ACC112 (cell line): Measurements from ENCODE around the gene UBAP2.

Experiments used
- H2AFZ ChIP-seq: fragments of 200-600 bp; sonication (generic); one replicate; pipeline ENCODE4 v1.6.0; 2017; ENCODE audit warnings: antibody characterized with exemption, low read length; ENCODE audit not compliant: unreplicated experiment
- H3K27ac ChIP-seq: fragments of 200-600 bp; sonication (generic); 2 replicates; pipeline ENCODE4 v1.5.1; 2014; ENCODE audit warnings: low read depth, mild to moderate bottlenecking, antibody characterized with exemption, low read length, moderate library complexity
- H3K27me3 ChIP-seq: fragments of 200-600 bp; sonication (generic); 2 replicates; pipeline ENCODE4 v1.6.1; 2014; ENCODE audit warnings: mild to moderate bottlenecking, antibody characterized with exemption, low read length, moderate library complexity, mixed read lengths; ENCODE audit not compliant: insufficient read depth
- H3K36me3 ChIP-seq: fragments of 200-600 bp; sonication (generic); 2 replicates; pipeline ENCODE4 v1.6.1; 2016; ENCODE audit warnings: mild to moderate bottlenecking, antibody characterized with exemption, low read length, moderate library complexity, mixed read lengths; ENCODE audit not compliant: insufficient read depth
- H3K4me1 ChIP-seq: fragments of 200-600 bp; sonication (generic); one replicate; pipeline ENCODE4 v1.6.1; 2016; ENCODE audit warnings: low read length, mixed read lengths; ENCODE audit not compliant: insufficient read depth, unreplicated experiment, control insufficient read depth
- H3K4me3 ChIP-seq: fragments of 200-600 bp; sonication (generic); 2 replicates; pipeline ENCODE4 v1.5.1; 2014; ENCODE audit warnings: mild to moderate bottlenecking, low read depth, low read length
- H3K79me2 ChIP-seq: fragments of 200-600 bp; sonication (generic); one replicate; pipeline ENCODE4 v1.6.0; 2016; ENCODE audit warnings: low read length; ENCODE audit not compliant: control insufficient read depth, unreplicated experiment, insufficient read depth

UBAP2 gene

DNA sequence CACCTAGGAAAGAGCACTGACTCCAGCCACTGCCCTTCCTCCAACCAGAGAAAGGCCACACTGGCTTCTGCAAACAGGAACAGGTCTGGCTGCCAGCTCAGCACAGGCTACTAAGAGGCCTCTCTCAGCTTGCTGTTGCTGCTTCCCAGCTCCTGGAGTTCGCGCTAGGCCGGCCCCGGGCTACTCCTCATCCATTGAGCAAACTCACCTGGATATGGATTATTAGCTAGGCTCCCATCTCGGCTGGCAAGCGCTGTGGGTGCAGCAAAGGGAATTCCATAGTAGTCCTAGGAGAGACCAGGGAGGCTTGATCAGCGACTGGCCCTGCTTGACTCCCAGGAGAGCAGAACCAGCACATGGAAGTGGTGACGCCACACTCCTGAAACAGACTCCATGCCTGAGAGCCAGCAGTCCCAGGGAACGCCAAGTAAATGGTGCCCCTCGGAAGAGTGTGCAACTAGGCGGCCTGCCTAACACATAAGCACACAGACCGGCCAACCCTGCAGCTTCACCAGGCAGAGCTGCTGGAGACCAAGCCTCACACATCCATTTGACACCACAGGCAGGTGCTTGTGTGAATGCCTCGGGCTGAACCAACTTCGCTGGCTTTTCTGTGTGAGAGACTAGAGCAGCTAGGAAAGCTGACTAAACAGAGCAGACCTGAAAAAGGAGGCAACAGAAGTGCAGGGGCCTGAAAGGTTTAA, 124.5 kb downstream of the UBAP2 start:
- H3K36me3 ChIP-seq: peaks cover 15% of the 10 kb centered on the region; the same call in 1 of the 2 replicates

DNA sequence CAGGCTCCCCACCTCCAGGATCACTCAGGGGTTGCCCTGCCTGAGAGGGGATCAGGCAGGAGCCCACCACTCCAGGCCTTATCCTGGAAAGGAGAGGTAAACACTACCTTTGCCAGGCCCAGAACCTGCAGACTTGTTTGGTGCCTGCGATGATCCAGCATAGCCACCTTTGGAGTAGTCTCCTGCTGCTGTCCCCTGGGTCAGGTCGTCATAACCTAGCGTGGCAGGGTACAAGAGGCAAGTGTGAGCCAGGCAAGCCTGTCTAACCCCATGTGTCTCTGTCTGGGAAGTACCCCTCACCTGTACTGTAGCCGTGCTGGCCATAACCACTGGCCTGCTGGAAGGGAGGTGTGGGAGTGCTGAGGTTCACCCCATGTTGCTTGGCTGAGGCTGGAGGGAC, 125.6 kb downstream of the UBAP2 start:
- Histone ChIP-seq H3K36me3 (peaks cover 13% of the 10 kb centered on the region; the same call in 1 of the 2 replicates), H3K4me1 (peaks cover 4% of the 10 kb centered on the region)

More for the DNA sequence above, 124.5 kb downstream of the UBAP2 start:
- no peaks in the 10 kb centered on the region for H3K27me3 ChIP-seq
- no peak overlapping the region for H3K27ac ChIP-seq
- no peak overlapping the region for H2AFZ ChIP-seq
- no peaks in the 10 kb centered on the region for H3K79me2 ChIP-seq
- no peak overlapping the region for H3K4me3 ChIP-seq
- H3K4me1 ChIP-seq: peaks cover 4% of the 10 kb centered on the region

GRCh38 chr9:33921967-33922895, 126.5 kb downstream of the UBAP2 start:
- Histone ChIP-seq H3K27ac (no peak overlapping the region), H3K79me2 (no peaks in the 10 kb centered on the region), H2AFZ (no peak overlapping the region), H3K4me1 (peaks cover 4% of the 10 kb centered on the region), H3K27me3 (no peaks in the 10 kb centered on the region), H3K4me3 (no peak overlapping the region), H3K36me3 (peaks cover 14% of the 10 kb centered on the region; the same call in 1 of the 2 replicates)

More for the DNA sequence above, 125.6 kb downstream of the UBAP2 start:
- Histone ChIP-seq H2AFZ (no peak overlapping the region), H3K27me3 (no peaks in the 10 kb centered on the region), H3K27ac (no peak overlapping the region), H3K4me3 (no peak overlapping the region), H3K79me2 (no peaks in the 10 kb centered on the region)

DNA sequence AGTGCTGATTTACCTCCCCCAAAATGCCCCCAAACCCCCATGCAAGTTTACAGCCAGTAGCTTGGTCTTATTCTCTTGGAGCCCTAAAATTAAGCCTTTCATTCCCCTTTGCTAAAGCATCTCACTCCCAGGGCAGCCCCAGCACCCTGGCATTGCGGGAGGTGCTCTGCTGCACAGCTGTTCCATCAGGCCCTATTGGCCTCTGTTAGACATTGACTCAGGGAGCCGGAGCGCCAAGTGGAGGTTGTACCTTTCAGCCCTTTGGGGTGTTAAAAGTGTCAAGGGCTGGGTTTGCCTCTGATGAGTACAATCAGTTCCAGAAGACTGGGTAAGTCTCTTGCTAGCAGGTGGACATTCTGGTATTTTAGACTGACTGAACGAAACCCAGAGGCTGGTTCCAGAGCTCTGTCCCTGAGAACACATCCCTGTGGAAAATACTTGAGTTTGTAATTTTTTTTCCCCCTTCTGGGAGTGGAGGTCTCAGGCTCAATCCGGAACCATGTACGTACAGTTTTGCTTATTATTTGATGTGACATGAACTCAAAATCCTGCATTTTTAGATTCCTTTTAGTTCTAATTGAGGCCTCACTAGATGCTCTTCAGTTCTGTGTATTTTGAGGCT, 129.3 kb downstream of the UBAP2 start:
- Histone ChIP-seq H3K27ac (no peak overlapping the region), H2AFZ (no peak overlapping the region), H3K4me3 (no peak overlapping the region), H3K79me2 (peaks cover 2% of the 10 kb centered on the region), H3K4me1 (no peaks in the 10 kb centered on the region), H3K36me3 (0 out of 2 replicates have a peak, but pooled peaks cover 19% of the 10 kb centered on the region), H3K27me3 (no peaks in the 10 kb centered on the region)

DNA sequence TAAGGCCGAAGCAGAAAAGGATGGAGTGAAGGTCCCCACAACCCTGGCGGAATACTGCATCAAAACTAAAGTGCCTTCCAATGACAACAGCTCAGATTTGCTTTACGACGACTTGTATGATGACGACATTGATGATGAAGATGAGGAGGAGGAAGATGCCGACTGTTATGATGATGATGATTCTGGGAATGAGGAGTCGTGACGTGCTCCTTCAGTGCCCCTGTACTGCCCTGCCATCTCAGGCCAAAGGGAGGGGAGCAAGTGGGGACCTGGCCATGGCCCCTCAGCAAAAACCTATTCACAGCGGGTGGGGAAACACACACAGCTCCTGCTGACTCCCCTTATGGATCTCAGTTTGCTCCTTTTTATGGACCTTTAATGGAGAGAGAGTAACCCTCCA, 131.7 kb downstream of the UBAP2 start:
- Histone ChIP-seq H2AFZ (no peak overlapping the region), H3K27me3 (no peaks in the 10 kb centered on the region), H3K79me2 (peaks cover 6% of the 10 kb centered on the region), H3K4me3 (no peak overlapping the region), H3K36me3 (0 out of 2 replicates have a peak, but pooled peaks cover 29% of the 10 kb centered on the region), H3K27ac (no peak overlapping the region), H3K4me1 (no peaks in the 10 kb centered on the region)

- Histone ChIP-seq H3K79me2 (peaks cover 6% of the 10 kb centered on the region), H3K4me3 (no peak overlapping the region), H2AFZ (no peak overlapping the region), H3K27me3 (no peaks in the 10 kb centered on the region), H3K27ac (no peak overlapping the region), H3K36me3 (peaks cover 26% of the 10 kb centered on the region; the same call in 1 of the 2 replicates), H3K4me1 (no peaks in the 10 kb centered on the region)
Measured at GRCh38 chr9:33914887-33915628, 133.6 kb downstream of the UBAP2 start.

DNA sequence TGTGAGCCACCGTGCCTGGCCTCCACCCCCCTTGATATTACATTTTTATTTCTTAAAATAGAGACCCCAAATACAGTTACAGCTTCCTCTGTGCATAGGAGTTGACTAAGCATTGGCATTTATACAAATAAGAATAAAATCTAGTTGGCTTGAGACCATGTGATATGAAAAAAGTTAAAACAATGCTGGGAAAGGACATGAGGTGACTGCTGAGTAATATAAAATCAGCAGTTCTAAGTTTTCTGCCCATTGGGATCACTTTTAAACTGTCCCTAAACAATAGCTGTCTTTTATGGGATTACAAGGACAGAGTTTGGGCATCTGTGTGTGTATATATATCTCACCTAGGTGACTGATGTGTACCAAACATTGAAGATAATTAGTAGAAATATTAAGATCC, 135.1 kb downstream of the UBAP2 start:
- peaks cover 26% of the 10 kb centered on the region; the same call in 1 of the 2 replicates for H3K36me3 ChIP-seq
- no peaks in the 10 kb centered on the region for H3K27me3 ChIP-seq

DNA sequence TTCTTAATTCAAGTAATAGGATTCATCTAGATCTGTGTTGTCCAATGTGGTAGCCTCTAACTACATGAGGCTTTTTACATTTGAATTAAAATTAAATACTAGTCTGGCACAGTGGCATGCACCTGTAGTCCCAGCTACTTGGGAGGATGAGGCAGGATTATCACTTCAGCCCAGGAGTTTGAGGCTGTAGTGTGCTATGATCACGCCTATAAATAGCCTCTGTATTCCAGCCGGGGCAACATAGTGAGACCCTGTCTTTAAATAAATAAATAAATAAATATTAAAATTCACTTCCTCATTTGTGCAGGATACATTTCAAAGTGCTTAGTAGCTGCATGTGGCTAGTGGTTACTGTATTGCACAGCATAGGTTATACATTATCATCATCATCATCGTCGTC, 139.9 kb downstream of the UBAP2 start:
- Histone ChIP-seq H3K27me3 (no peaks in the 10 kb centered on the region), H3K4me1 (no peaks in the 10 kb centered on the region), H3K36me3 (peaks cover 16% of the 10 kb centered on the region), H3K79me2 (peaks cover 57% of the 10 kb centered on the region), H2AFZ (no peak overlapping the region), H3K4me3 (no peak overlapping the region), H3K27ac (no peak overlapping the region)

More for the DNA sequence above, 135.1 kb downstream of the UBAP2 start:
- H2AFZ ChIP-seq: no peak overlapping the region
- peak overlapping the region; percentile 1; the same call in 1 of the 2 replicates for H3K27ac ChIP-seq
- H3K79me2 ChIP-seq: peaks cover 18% of the 10 kb centered on the region
- H3K4me1 ChIP-seq: no peaks in the 10 kb centered on the region
- no peak overlapping the region for H3K4me3 ChIP-seq

- Histone ChIP-seq H3K4me3 (no peak overlapping the region), H3K79me2 (peaks cover 57% of the 10 kb centered on the region), H3K27me3 (no peaks in the 10 kb centered on the region), H3K27ac (no peak overlapping the region), H3K4me1 (no peaks in the 10 kb centered on the region), H3K36me3 (peaks cover 12% of the 10 kb centered on the region), H2AFZ (no peak overlapping the region)
Measured at GRCh38 chr9:33908114-33908513, 140.6 kb downstream of the UBAP2 start.

DNA sequence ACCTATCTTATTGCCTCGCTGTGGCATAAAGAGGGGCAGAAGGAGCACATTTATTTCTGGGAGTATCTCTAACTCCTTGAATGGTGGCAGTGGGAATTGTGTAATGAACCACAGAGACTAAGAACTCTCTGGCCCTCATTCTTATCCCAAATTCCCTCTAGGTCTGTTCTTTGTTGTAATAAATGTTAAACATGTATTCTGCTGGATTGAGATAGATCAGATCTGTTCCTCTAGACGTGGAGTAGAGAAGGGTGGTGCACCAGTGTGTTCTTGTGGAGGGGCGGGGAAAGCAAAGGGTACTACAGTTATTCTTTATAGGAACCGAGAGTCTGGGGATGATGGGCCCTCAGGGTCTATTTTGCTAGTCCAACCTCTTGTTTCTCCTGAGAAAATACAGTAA, 141.3 kb downstream of the UBAP2 start:
- Histone ChIP-seq H3K27ac (no peak overlapping the region), H3K79me2 (peaks cover 57% of the 10 kb centered on the region), H3K36me3 (peaks cover 14% of the 10 kb centered on the region), H3K27me3 (no peaks in the 10 kb centered on the region), H2AFZ (no peak overlapping the region), H3K4me1 (no peaks in the 10 kb centered on the region), H3K4me3 (no peak overlapping the region)
